Measurements from ENCODE around the gene OS9.

DNA sequence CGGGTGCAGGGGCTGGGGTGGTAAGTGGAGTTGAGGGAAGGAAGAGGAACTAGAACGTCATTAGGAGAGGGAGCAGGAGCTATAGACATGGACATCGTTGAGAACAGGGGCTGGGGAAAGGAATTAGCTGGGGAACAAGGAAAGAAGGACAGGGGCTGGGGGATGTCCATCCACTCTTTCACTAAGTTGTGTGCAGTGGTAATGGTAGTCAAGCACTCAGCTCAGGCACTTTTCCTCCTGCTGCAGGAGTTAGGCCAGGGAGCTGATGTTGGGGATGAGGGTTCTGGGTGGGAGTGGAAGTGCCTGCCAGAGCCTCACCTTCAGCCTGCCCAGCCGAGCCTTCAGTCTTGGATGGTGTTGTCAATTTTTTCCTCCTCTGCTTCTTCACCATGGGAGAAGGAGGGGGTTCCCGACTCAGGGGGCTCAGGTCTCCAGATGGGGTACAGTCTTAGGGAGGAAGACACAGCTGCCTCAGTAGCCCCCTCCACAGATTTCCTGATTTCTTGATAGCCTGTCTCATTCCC, 35.5 kb downstream of the OS9 start:
- TF ChIP-seq EP300 (IDR thresholded peaks at IDR 0.05) (no peak), POLR2A (IDR thresholded peaks at IDR 0.05) (no peak)
